ENCODE results near the gene ASTN1.

ASTN1 gene

GRCh38 chr1:176994931-176995596 is 169.4 kb downstream of the ASTN1 start:
- DNase-seq: no peak

GRCh38 chr1:176993587-176993986 is 170.9 kb downstream of the ASTN1 start:
- no peak for DNase-seq

- peak in 26 of 56 donors; percentile 4 to 66 (median 15) for DNase-seq
Measured at GRCh38 chr1:176989754-176990153, 174.8 kb downstream of the ASTN1 start.

- DNase-seq: no peak
Measured at GRCh38 chr1:176989023-176989422, 175.5 kb downstream of the ASTN1 start.

DNA sequence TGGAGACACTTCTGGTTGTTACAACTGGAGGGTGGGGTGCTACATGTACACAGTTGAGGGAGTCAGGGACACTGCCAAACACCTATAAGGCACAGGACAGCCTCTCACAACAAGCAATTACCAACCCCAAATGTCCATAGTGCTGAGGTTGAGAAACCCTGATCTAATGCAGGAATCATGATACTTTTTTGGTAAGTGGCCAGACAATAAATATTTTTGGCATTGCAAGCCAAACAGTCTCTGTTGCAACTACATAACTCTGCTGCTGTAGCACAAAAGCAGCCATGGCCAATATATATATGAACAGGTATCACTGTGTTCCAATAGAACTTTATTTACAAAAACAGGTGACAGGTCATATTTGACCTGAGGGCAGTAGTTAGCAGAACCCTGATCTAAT is 177.5 kb downstream of the ASTN1 start:
- DNase-seq: no peak

- DNase-seq: no peak
Measured at GRCh38 chr1:176983731-176984130, 180.8 kb downstream of the ASTN1 start.

DNA sequence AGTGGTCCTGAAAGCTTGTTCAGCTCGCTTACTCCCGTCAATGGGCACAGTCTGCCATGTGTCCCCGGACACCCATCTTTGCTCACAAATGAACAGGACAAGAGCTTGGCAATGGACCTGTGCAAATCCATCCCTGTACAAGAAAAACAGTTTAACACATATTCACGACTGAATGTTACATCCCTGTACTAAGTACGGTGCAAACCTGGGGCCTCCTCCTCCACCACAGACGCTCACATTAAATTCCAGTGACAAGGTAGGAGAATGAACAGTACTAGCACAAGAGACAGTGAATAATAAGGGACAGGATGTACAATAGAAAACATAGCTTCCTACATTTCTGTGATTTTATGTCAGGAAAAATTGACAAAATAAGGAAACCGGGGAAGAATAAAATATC is 187.7 kb downstream of the ASTN1 start:
- DNase-seq: peak in 4 of 56 donors; percentile 6 to 28 (median 23)

DNA sequence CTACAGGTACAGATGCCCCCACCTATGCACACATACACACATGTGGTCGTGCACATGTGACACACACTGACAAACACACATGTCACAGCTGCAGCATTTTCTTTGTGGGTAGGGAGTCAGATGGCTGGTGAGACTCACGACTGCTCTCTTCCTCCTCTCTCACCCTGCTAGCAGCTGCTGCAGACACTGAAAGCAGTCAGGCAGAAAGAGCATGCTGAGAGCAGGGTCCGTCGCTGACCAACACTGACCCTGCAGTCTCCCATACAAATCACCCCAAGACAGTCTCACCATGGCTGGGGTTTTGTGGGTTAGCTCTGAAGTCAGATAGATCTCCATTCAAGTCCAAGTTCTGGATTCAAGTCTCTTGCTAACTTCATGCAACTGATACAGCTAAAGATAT is 188.3 kb downstream of the ASTN1 start:
- DNase-seq: no peak

GRCh38 chr1:176964687-176965086 is 199.8 kb downstream of the ASTN1 start:
- no peak for DNase-seq

GRCh38 chr1:176963181-176963580 is 201.3 kb downstream of the ASTN1 start:
- no peak for DNase-seq

GRCh38 chr1:176961678-176962077 is 202.8 kb downstream of the ASTN1 start:
- no peak for DNase-seq

- peak in 3 of 56 donors; percentile 3 to 7 (median 5) for DNase-seq
Measured at GRCh38 chr1:176959191-176959820, 205.2 kb downstream of the ASTN1 start.

- DNase-seq: no peak
Measured at GRCh38 chr1:176957603-176958002, 206.9 kb downstream of the ASTN1 start.

DNA sequence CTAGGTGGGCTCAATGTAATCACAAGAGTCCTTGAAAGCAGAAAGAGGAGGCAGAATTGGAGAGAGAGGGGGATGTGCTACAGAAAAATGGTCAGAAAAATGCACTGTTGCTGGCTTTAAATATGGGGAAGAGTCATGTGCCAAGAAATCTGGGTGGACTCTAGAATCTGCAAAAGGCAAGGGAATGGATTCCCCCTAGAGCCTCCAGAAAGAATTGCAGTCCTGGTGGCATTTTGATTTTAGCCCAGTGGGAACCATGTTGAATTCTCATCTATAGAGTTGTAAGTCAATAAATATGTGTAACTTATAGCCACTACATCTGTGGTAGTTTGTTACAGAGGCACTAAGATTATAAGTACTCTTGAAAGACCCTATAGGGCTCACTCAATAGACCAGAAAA is 210.3 kb downstream of the ASTN1 start:
- DNase-seq: no peak

- DNase-seq: no peak
Measured at GRCh38 chr1:176950736-176951324, 213.7 kb downstream of the ASTN1 start.

DNA sequence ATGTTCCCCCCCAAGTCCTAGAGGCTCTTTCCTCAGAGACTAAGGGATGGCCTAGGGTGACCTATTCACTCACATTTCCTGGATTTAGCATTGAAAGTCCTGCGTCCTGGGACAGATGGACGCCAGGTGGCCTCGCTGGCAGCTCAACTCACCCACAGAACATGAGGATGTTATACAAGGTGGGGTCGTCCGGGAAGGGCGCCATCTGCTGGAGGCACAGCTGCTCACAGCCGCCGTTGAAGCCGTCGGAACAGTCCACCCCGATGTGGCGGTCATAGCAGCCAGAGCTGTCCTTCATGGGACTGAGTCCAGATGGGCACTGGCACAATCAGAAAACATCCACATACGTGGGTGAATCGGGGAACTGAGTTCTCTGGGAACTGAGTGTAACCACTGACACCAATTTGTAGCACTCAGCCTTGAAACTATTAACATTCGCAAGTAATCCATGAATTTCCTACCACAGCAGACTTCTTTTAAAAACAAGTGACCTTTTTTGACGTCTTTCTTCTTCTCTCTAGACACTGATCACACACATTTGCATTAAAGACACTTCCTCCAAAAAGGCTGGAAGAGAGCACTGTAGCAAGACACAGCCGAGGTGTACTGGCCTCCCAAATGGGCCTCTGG is 215.4 kb downstream of the ASTN1 start:
- peak in 7 of 56 donors; percentile 2 to 15 (median 7) for DNase-seq

- no peak for DNase-seq
Measured at GRCh38 chr1:176944606-176945005, 219.9 kb downstream of the ASTN1 start.

GRCh38 chr1:176943783-176944182 is 220.7 kb downstream of the ASTN1 start:
- DNase-seq: no peak

- no peak for DNase-seq
Measured at GRCh38 chr1:176942346-176942745, 222.2 kb downstream of the ASTN1 start.

GRCh38 chr1:176939993-176940392 is 224.5 kb downstream of the ASTN1 start:
- no peak for DNase-seq

DNA sequence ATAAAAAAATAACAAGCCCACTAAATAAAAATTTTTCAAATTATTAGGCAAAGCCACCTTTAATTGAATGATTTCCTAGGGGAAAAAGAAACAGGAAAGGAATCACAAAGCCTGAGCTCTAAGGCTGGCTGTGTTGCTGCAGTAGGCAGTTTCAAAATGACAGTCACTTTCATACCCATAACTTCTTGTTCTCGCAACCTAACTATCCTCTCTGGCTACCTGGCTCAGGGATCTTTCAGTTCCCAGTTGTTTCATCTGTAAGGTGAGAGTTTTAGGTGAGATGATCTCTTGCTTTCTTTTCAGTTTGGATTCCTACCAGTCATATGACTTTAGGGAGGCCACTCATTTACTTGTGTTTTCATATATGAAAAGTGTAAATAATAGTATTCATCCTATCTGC is 226.1 kb downstream of the ASTN1 start:
- no peak for DNase-seq

DNA sequence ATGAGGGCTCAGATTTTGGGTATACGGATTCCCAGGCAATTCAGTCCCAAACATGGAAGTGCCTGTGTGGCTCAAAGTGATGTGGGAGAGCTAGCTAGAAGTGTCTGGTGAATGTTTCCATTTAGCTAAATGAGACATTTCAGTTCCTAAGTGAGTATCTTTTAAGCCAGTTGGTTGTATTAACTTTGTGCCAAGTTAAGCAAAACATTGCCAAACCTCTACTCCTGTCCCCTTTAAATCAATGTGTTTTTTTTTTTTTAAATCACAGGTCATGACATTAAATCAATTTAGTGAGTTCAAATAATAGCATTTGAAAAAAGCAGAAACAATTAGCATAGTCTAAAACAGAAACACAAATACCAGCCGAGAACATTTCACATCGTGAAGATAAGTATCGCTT is 230.1 kb downstream of the ASTN1 start:
- DNase-seq: no peak

All from nucleus accumbens (tissue), 56 donors.